Pancreas (tissue), 10 donors: ENCODE measurements around the gene RAD18. TPM values are rescaled to one million over a fixed set of nuclear protein-coding genes. Genes with fewer than 3 reads are reported as not detected.
A peak's percentile ranks its signal among the peaks of the same experiment; 100 is the strongest.

Experiments
- ATAC-seq, 4 donors: fragments of 200-7000 bp; cut with Tn5 transposase; one replicate each; pipeline versions ENCODE4 v1.8.0 to v1.9.1; 2020; ENCODE audit warnings: mild to moderate bottlenecking in 4 of 4, moderate library complexity in 4 of 4
- DNase-seq, 6 donors: peaks; one replicate each; pipeline ENCODE4 v3.0.0-alpha.2; 2020
- FAIRE-seq: peaks from 2 replicates; lab custom pipeline; 2012; peaks lifted over from hg19 to GRCh38; lab: Jason Lieb, UNC
- H3K27ac ChIP-seq, 4 donors: fragments of 200-600 bp; sonication (generic); 1 replicate in 3 of 4; 2 replicates in 1 of 4; pipeline versions ENCODE4 v1.5.0 to v1.8.0; 2020
- H3K27me3 ChIP-seq, 4 donors: fragments of 200-600 bp; one replicate each; pipeline ENCODE4 v1.8.0; 2021
- H3K36me3 ChIP-seq, 3 donors: fragments of 200-600 bp; sonication (generic) in 1 of 3; one replicate each; pipeline versions ENCODE4 v1.5.0 to v1.8.0; 2020 to 2021
- H3K4me1 ChIP-seq, 3 donors: fragments of 200-600 bp; one replicate each; pipeline ENCODE4 v1.8.0; 2021
- H3K4me3 ChIP-seq, 4 donors: fragments of 200-600 bp; sonication (generic) in 2 of 4; one replicate each; pipeline versions ENCODE4 v1.5.0 to v1.8.0; 2020 to 2021
- H3K9me3 ChIP-seq, 4 donors: fragments of 200-600 bp; one replicate each; pipeline ENCODE4 v1.8.0; 2021
- WGBS, 2 donors: extraction: QIAGEN DNeasy Blood & Tissue Kit; methylation state at CpG; one replicate each; pipeline ENCODE4 v1.1.7; 2013; 5-methylcytosine and 5-hydroxymethylcytosine counted together
- intact Hi-C, 3 donors: fragments of 100-400 bp; cut with DNase I; formaldehyde crosslinking; loops; one replicate each; pipeline versions ENCODE4 v1.11.1 to v1.14.2; 2022
- polyA plus RNA-seq, 2 donors: library from polyadenylated mRNA; stranded (reverse); fragments of 200-250 nt; gene quantifications; one replicate each; pipeline ENCODE4 v1.2.3, GENCODE V29; 2013
- total RNA-seq, 6 donors: library from RNA; stranded (reverse); fragmentation: NEBNext Ultra II Directional in 4 of 6; extraction: Animal tissue kit (Norgen Biotek cat#: 25700) in 4 of 6; gene quantifications; one replicate each; pipeline versions ENCODE4 v1.2.1 to v1.2.4, GENCODE V29; 2021 to 2023
- TF ChIP-seq, protein P1 (sequence below), 4 donors: fragments of 200-600 bp; sonication (generic) in 3 of 4; IDR thresholded peaks; one replicate each; pipeline versions ENCODE4 v1.5.0 to v1.8.0; 2021; ENCODE audit warnings: antibody characterized with exemption in 4 of 4
- donor health status: healthy with polysubstance abuse.
- donor health status: DM: no; HTN: no; CAD: no; lungs with moderate emphysema.
- donor health status: DM: no; HTN: no; CAD: no.
- donor health status: control.
- donor health status: control.
- donor health status: Bipolar disorder and iron deficiency.
- donor health status: DM: yes; HTN: yes; CAD: no.
- donor health status: DM: no; HTN: no; CAD: no.
- donor health status: DM: no; HTN: no; CAD: no.
- donor health status: DM: yes; HTN: yes; CAD: no.

The RAD18 gene
- total and polyA plus RNA-seq, 8 donors, result 1.2 to 4.3 (median 2.2) TPM

- DNase-seq, result no peak
- intact Hi-C loops, result no loop called here
- Histone ChIP-seq H3K27me3 (no peaks in the 10 kb centered on the region), H3K9me3 (no peaks in the 10 kb centered on the region), H3K4me3 (no peak overlapping the region), H3K4me1 (no peaks in the 10 kb centered on the region), H3K36me3 (no peaks in the 10 kb centered on the region), H3K27ac (no peak overlapping the region)
- no peak for ATAC-seq
- TF ChIP-seq, protein P1, sequence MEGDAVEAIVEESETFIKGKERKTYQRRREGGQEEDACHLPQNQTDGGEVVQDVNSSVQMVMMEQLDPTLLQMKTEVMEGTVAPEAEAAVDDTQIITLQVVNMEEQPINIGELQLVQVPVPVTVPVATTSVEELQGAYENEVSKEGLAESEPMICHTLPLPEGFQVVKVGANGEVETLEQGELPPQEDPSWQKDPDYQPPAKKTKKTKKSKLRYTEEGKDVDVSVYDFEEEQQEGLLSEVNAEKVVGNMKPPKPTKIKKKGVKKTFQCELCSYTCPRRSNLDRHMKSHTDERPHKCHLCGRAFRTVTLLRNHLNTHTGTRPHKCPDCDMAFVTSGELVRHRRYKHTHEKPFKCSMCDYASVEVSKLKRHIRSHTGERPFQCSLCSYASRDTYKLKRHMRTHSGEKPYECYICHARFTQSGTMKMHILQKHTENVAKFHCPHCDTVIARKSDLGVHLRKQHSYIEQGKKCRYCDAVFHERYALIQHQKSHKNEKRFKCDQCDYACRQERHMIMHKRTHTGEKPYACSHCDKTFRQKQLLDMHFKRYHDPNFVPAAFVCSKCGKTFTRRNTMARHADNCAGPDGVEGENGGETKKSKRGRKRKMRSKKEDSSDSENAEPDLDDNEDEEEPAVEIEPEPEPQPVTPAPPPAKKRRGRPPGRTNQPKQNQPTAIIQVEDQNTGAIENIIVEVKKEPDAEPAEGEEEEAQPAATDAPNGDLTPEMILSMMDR (IDR thresholded peaks at IDR 0.05), result no peak
- WGBS, 2 donors, result 79 to 80% methylated on average over 4 of the region's 4 CpGs
- FAIRE-seq, result no peak
Observed at GRCh38 chr3:8942746-8943488, 20.4 kb downstream of the RAD18 start.

- ATAC-seq (no peak), FAIRE-seq (no peak), DNase-seq (no peak)
- H3K4me3 ChIP-seq, result no peak overlapping the region
- intact Hi-C loops, result no loop called here
- no peaks in the 10 kb centered on the region for H3K9me3 ChIP-seq
- H3K27ac ChIP-seq, result no peak overlapping the region
- H3K4me1 ChIP-seq, result no peaks in the 10 kb centered on the region
- 94 to 97% methylated on average over 4 of the region's 4 CpGs for WGBS, 2 donors
- H3K36me3 ChIP-seq, result no peaks in the 10 kb centered on the region
- TF ChIP-seq, protein P1 (IDR thresholded peaks at IDR 0.05), result no peak
- no peaks in the 10 kb centered on the region for H3K27me3 ChIP-seq
Observed at GRCh38 chr3:8942115-8942514, 21.2 kb downstream of the RAD18 start.

DNA sequence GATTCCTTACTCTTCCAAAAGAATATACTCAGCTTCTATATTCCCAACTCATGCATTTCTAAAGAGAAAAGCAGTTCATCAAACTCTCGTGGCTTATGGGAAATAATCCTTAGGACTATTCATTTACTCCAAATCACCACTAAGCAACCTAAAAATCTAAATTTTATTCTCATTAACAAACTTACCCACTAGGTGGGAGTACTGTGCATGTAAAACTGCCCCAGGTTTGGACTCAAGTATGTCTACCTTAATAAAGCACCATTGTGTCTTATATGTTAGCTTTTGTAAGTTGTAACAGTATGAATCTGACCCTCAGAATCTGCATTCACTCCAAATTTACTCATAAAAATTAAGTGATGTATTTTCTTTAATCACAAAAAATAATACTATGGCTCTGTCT lies 25.3 kb downstream of the RAD18 start:
- no peaks in the 10 kb centered on the region for H3K36me3 ChIP-seq
- peak in 2 of 4 donors; percentile 47 to 59 for ATAC-seq
- no peaks in the 10 kb centered on the region for H3K9me3 ChIP-seq
- no peak for DNase-seq
- FAIRE-seq, result no peak
- intact Hi-C loops, result no loop called here
- H3K27me3 ChIP-seq, result no peaks in the 10 kb centered on the region
- WGBS, 2 donors, result 76 to 85% methylated on average over 1 of the region's 1 CpG
- peak overlapping the region in 2 of 4 donors; percentile 48 to 63 for H3K27ac ChIP-seq
- no peak overlapping the region for H3K4me3 ChIP-seq
- TF ChIP-seq, protein P1 (IDR thresholded peaks at IDR 0.05), result no peak
- no peaks in the 10 kb centered on the region for H3K4me1 ChIP-seq

GRCh38 chr3:8937064-8938020 lies 25.9 kb downstream of the RAD18 start:
- TF ChIP-seq, protein P1 (IDR thresholded peaks at IDR 0.05), result no peak
- ATAC-seq (peak; percentile 24 to 89 (median 77)), FAIRE-seq (no peak)

More at GRCh38 chr3:8937064-8938020, 25.9 kb downstream of the RAD18 start:
- peak overlapping the region in 2 of 4 donors; percentile 48 to 63 for H3K27ac ChIP-seq
- H3K27me3 ChIP-seq, result no peaks in the 10 kb centered on the region
- H3K4me3 ChIP-seq, result no peak overlapping the region
- H3K36me3 ChIP-seq, result no peaks in the 10 kb centered on the region
- intact Hi-C loops, result no loop called here
- no peak for DNase-seq
- WGBS, 2 donors, result 46 to 48% methylated on average over 6 of the region's 6 CpGs
- no peaks in the 10 kb centered on the region for H3K4me1 ChIP-seq
- no peaks in the 10 kb centered on the region for H3K9me3 ChIP-seq
